ENCODE data around the gene CYB5RL.

CYB5RL gene

DNA sequence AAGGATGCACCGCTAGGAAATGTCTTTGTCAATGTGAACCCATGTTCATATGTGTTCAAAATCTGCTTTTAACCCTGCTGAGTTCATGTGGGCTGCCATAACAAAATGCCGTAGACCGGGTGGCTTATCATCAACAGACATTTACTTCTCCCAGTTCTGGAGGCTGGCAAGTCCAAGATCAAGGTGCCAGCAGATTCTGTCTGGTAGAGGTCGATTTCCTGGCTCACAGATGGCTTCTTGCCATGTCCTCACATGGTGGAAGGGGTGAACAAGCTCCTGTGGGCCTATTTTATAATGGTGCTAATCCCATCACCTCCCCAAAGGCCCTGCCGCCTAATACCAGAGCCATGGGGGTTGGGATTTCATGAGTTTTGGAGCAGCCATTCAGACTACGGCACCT is 42.4 kb downstream of the CYB5RL start:
- no peak for DNase-seq

DNA sequence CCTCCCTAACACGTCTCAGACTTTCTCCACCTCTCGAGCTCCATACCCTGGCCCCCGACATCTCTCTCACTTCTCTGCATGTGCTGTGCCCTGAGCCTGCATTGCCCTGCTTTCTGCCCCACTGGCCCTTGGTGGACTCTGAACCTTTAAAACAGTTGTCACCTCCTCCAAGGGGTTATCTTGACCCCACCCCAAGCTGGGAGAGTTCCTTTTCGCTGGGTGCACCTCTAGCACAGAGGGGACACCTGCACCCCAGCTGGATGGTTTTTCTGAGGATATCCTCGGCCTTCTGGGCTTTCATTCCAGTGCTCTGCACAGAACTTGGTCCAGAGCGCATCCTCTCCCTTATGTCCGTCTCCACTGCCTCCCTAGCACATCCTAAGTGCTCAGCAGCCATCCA is 42.8 kb downstream of the CYB5RL start:
- DNase-seq, result no peak

DNA sequence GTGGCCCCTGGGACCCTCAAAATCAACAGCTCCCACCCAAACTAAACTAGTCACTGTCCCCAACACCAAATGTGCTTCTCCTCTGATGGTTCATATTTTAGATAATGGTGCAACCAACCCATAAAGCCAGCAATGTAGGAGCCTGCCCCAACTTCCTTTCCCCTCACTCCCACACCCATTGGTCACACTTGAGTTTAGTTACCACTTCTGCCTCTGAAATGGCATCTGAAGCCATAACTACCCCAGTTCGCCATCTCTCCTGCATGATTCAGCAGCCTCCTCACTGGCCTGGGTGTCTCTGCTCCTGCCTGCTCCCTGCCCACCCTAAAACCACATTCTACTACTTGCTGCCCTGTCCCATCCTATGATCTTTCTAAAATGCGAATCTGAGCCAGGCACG is 43.6 kb downstream of the CYB5RL start:
- DNase-seq, result no peak

DNA sequence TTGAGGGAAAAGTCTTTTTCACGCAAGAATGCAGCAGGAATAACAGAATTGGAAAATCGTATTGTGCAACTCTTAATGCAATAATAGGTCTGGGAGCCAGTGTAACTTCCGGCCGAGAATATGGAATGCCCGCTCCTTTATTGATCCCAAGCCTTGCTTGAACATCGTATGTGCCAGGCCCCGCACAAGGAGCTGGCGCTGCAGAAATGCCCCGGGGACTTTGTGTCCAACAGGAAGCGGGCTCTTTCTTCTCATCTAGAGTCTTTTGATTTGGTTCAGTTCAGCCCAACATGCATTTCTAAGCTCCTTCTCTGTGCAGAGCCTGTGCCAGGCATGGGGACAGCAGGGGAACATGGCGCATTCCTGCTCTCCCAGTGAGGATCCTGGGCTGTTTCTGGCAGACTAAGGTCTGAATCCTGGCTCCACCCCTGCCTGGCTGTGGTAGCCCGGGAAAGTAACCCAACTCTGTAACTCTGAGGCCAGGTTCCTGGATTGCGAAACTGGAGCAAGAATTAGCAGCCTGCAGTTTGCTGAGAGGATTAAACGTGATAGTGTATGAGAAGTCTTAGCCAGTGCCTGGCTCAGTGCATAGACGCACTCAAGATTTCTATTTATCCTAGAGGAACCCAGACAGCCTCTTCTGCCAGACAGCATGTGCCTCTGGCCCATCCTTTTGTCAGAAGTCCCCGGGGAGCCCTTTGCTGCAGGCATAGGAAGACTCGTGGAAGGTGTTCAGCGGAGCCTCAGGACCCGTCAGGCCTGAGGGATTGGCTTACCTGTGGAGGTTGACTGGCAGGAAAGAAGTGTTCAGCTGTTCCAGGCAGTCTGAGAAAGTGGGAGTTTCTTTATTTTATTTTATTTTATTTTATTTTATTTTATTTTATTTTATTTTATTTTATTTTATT is 46.0 kb downstream of the CYB5RL start:
- no peak for DNase-seq

DNA sequence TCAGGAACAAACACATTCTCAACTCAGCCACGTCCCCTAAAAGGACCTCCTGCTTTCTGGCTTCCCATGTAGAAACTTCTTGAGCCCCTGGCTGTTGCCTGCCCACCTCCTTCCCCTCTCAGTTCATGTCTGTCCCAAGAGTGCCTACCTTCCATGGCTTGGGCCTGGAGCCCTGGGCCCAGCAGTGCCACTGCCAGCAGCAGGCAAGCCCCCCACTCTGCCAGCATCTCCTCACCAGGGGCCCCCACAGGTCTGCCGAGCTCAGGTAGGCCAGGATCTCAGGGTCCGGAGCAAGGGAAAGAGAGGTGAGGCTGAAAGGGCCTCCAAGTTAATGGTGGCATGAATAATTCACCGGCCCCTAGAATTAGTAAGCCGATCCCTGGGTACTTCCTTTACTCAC is 47.1 kb downstream of the CYB5RL start, which contains the start of gene CDCP2:
Gene CDCP2 (minus strand): TSS at position 305 of the 400 bp plus-strand sequence. CDS start 78 bp downstream, at position 227.
- no peak for DNase-seq

DNA sequence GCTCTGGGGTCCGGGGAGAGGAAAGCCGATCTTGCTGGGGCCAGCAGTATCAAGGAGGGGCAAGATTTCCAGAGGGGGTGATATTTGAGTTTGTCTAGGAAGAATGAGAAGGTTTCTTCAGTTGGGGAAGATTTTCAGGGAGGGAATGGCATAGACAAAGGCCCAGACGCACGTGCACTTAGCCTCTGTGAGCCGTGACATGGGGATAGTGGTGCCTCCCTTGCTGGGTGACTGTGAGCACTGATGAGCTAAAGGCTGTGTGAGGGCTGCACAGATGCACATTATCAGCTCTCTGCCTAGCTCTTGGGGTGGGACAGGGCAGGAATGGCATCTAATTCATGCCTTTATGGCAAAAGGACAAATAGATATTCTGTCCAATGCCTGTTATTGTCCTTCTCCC is 48.8 kb downstream of the CYB5RL start:
- no peak for DNase-seq
